Heart right ventricle (tissue), 16 donors: ENCODE measurements around the gene VPS41. TPM values are rescaled to one million over a fixed set of nuclear protein-coding genes. Genes with fewer than 3 reads are reported as not detected.
"Not testable (repeated sequence)": the region's sequence is repeated elsewhere in the genome, so short reads cannot be mapped to it uniquely, and the experiment has no call there.

Experiments
- ATAC-seq, 8 donors: fragments of 200-7000 bp; cut with Tn5 transposase; one replicate each; pipeline ENCODE4 v1.9.1; 2020; ENCODE audit warnings: mild to moderate bottlenecking in 8 of 8, moderate library complexity in 8 of 8, moderate number of reproducible peaks in 1 of 8
- DNase-seq, 2 donors: peaks; one replicate each; pipeline ENCODE4 v3.0.0-alpha.2; 2020
- H3K27ac ChIP-seq, 10 donors: fragments of 200-600 bp; sonication (generic) in 2 of 10; one replicate each; pipeline versions ENCODE4 v1.5.0 to v1.8.0; 2020 to 2022; ENCODE audit warnings: mild to moderate bottlenecking in 3 of 10
- H3K27me3 ChIP-seq, 7 donors: fragments of 200-600 bp; one replicate each; pipeline ENCODE4 v1.8.0; 2021 to 2022; ENCODE audit warnings: mild to moderate bottlenecking in 2 of 7
- H3K36me3 ChIP-seq, 9 donors: fragments of 200-600 bp; sonication (generic) in 1 of 9; one replicate each; pipeline versions ENCODE4 v1.5.0 to v1.8.0; 2020 to 2022; ENCODE audit warnings: mild to moderate bottlenecking in 2 of 9
- H3K4me1 ChIP-seq, 9 donors: fragments of 200-600 bp; sonication (generic) in 1 of 9; one replicate each; pipeline versions ENCODE4 v1.5.0 to v1.8.0; 2020 to 2022; ENCODE audit warnings: mild to moderate bottlenecking in 4 of 9
- H3K4me3 ChIP-seq, 10 donors: fragments of 200-600 bp; sonication (generic) in 2 of 10; one replicate each; pipeline versions ENCODE4 v1.5.0 to v1.8.0; 2020 to 2022; ENCODE audit warnings: mild to moderate bottlenecking in 7 of 10, moderate library complexity in 2 of 10
- H3K9me3 ChIP-seq, 11 donors: fragments of 200-600 bp in 10 of 11; sonication (generic) in 2 of 11; one replicate each; pipeline versions ENCODE4 v1.5.0 to v1.8.0; 2013 to 2022; ENCODE audit warnings: mild to moderate bottlenecking in 2 of 11, control low read depth in 1 of 11, moderate library complexity in 1 of 11
- CTCF ChIP-seq, 9 donors: fragments of 200-600 bp; sonication (generic) in 2 of 9; IDR thresholded peaks; one replicate each; pipeline versions ENCODE4 v1.5.0 to v1.8.0; 2021 to 2022; ENCODE audit warnings: antibody characterized with exemption in 9 of 9, mild to moderate bottlenecking in 5 of 9, moderate library complexity in 1 of 9
- WGBS, 2 donors: extraction: QIAGEN DNeasy Blood & Tissue Kit; methylation state at CpG; one replicate each; pipeline ENCODE4 v1.1.7; 2013; ENCODE audit warnings: inconsistent platforms in 1 of 2; 5-methylcytosine and 5-hydroxymethylcytosine counted together
- intact Hi-C, 10 donors: fragments of 100-400 bp; cut with DNase I; formaldehyde crosslinking; loops; one replicate each; pipeline versions ENCODE4 v1.11.1 to v1.14.2; 2022
- polyA plus RNA-seq, 2 donors: library from polyadenylated mRNA; stranded (reverse); fragments of 200-250 nt; gene quantifications; one replicate each; pipeline ENCODE4 v1.2.3, GENCODE V29; 2013
- total RNA-seq, 10 donors: library from RNA; stranded (reverse); fragmentation: NEBNext Ultra II Directional in 3 of 10; extraction: Animal tissue kit (Norgen Biotek cat#: 25700) in 3 of 10; gene quantifications; one replicate each; pipeline versions ENCODE4 v1.2.1 to v1.2.4, GENCODE V29; 2021 to 2023
- donor health status: Arrhythmogenic right ventricular cardiomyopathy.
- donor health status: ischemic (EF 13 %, LVEDD 7.1; RV severe dilation, severe dysfunction).
- donor health status: healthy with polysubstance abuse.
- donor health status: DM: no; HTN: yes; CAD: no.
- donor health status: DM: no; HTN: no; CAD: no.
- donor health status: ischemic (EF 25% LVEDD 6.9; RV normal size, moderate dysfunction).
- donor health status: ischemic (EF 25% LVEDD 5.7; RV mildly dilated, moderate dysfunction).
- donor health status: healthy.
- donor health status: DM: yes; HTN: yes; CAD: no.
- donor health status: Ischemic cardiomyopathy.
- donor health status: ischemic (EF 35%, LVEDD 5.7; RV mildly dilated, moderate dysfunction).
- donor health status: nonischemic (EF 11% LVEDD 7.7; RV severe dilation, severe dysfunction).
- donor health status: DM: yes; HTN: yes; CAD: no.
- donor health status: PGD.
- donor health status: ischemic (EF 29% LVEDD 5.4; RV normal size, mild dysfunction).
- donor health status: nonischemic (EF 23%, LVEDD 6.1; RV moderate dilation, normal function).

Gene VPS41
- total and polyA plus RNA-seq, 12 donors = 7.1 to 60.7 (median 48.0) TPM

DNA sequence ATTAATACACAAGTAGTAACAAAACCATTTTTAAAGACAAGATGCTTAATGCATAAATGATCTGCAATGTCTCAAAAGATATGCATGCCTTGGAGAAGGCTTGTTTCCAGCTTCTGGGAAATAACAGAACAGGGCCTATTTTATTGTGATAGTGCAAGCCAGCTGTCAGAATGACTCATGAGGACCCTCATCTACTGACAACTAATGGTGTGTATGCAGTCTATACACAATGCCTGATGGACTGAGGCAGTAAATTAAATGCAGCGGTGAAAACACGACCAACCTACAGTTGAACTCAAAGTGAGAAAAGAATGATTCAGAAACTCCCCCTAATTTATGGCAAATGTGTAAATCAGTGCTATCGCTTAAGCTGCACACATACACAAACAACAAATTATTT is 46.3 kb downstream of the VPS41 start:
- no peak overlapping the region for H3K4me3 ChIP-seq
- no peak overlapping the region for H3K27ac ChIP-seq
- H3K9me3 ChIP-seq = no peaks in the 10 kb centered on the region
- intact Hi-C loops = no loop called here
- H3K36me3 ChIP-seq = peaks cover 0 to 48% (median 8%) of the 10 kb centered on the region in 9 donors
- DNase-seq (no peak), ATAC-seq (no peak)
- WGBS, 2 donors = 88% methylated on average over 3 of the region's 3 CpGs
- H3K4me1 ChIP-seq = peaks cover 0 to 7% (median 0%) of the 10 kb centered on the region in 9 donors
- no peaks in the 10 kb centered on the region for H3K27me3 ChIP-seq
- TF ChIP-seq CTCF (IDR thresholded peaks at IDR 0.05) = no peak

DNA sequence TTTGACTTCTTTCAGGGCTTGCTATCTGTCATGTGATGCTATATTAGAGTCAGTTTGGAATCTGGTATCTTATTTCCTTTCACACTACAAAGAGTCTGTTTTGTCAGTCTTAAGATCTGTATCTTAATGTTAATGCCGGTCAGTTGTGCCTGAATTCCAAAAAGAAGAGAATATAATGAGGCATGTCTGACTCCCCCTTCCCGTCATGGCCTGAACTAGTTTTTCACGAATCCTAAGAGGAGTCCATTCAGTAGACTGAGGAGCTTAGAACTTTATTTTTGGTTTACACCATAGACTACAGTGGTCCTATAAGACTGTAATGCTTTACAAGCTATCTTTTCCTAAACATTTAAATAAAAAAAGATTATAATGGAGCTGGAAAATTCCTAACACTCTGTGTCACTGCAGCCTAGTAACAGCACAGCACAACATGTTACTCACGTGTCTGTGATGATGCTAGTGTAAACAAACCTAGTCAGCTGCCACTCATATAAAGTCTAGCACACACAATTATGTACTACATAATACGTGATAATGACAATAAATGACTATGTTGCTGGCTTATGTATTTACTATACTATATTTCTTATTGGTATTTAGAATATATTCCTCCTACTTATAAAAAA is 50.6 kb downstream of the VPS41 start:
- Histone ChIP-seq H3K36me3 (peaks cover 0 to 20% (median 4%) of the 10 kb centered on the region in 9 donors), H3K27ac (no peak overlapping the region), H3K27me3 (no peaks in the 10 kb centered on the region), H3K4me3 (no peak overlapping the region), H3K9me3 (no peaks in the 10 kb centered on the region), H3K4me1 (peaks cover 0 to 18% (median 0%) of the 10 kb centered on the region in 9 donors)
- ATAC-seq (peak in 1 of 8 donors; percentile 39), DNase-seq (no peak)
- 70 to 79% methylated on average over 5 of the region's 5 CpGs for WGBS, 2 donors
- intact Hi-C loops = no loop called here
- no peak for TF ChIP-seq CTCF (IDR thresholded peaks at IDR 0.05)

DNA sequence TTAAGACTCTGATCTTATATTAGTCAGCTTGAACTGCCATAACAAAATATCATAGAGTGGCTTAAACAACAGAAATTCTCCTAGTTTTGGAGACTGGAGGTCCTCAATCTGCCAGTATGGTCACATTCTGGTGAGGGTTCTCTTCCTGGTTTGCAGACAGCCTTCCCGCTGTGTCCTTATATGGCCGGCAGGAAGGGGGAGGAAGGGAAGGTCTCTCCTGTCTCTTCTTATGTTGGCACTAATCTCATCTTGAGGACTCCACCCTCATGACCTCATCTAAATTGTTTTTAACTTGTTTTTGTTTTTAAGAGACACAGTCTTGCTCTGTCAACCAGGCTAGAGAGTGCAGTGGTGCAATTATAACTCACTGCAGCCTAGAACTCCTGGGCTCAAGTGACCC is 53.1 kb downstream of the VPS41 start:
- DNase-seq (no peak), ATAC-seq (peak in 1 of 8 donors; percentile 50)
- intact Hi-C loops = no loop called here
- H3K36me3 ChIP-seq = peaks cover 0 to 2% (median 0%) of the 10 kb centered on the region in 9 donors
- H3K9me3 ChIP-seq = no peaks in the 10 kb centered on the region
- no peak overlapping the region for H3K4me3 ChIP-seq
- H3K27me3 ChIP-seq = no peaks in the 10 kb centered on the region
- no peak for TF ChIP-seq CTCF (IDR thresholded peaks at IDR 0.05)
- WGBS, 2 donors = 81 to 97% methylated on average over 2 of the region's 2 CpGs
- H3K27ac ChIP-seq = no peak overlapping the region
- peaks cover 0 to 18% (median 0%) of the 10 kb centered on the region in 9 donors for H3K4me1 ChIP-seq

DNA sequence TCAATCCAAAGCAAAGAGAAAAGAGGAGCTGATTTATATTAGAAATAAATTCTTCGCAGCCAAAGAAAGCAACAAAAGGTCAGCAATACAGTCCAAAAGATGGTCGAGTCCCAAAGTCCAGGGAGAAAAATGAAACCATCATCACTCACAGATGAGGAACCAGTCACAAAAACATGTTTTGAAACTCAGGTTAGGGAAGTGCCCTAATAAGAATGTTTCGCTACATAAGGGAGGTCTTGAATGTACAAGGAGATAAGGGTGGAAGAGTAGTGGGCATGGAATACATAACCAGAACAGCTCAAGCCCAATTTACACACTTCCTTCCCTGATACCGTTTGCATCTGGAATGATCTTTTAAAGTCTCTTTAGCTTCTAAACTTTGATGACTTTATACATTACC is 53.6 kb downstream of the VPS41 start:
- intact Hi-C loops = no loop called here
- DNase-seq = no peak
- no peaks in the 10 kb centered on the region for H3K9me3 ChIP-seq
- TF ChIP-seq CTCF (IDR thresholded peaks at IDR 0.05) = no peak
- no peaks in the 10 kb centered on the region for H3K36me3 ChIP-seq
- H3K4me1 ChIP-seq = peaks cover 0 to 18% (median 0%) of the 10 kb centered on the region in 9 donors
- H3K4me3 ChIP-seq = no peak overlapping the region
- H3K27ac ChIP-seq = no peak overlapping the region
- 79 to 87% methylated on average over 4 of the region's 4 CpGs for WGBS, 2 donors
- no peak for ATAC-seq
- H3K27me3 ChIP-seq = no peaks in the 10 kb centered on the region

- DNase-seq, H3K27ac ChIP-seq, ATAC-seq, H3K9me3 ChIP-seq, intact Hi-C loops, H3K36me3 ChIP-seq, H3K27me3 ChIP-seq, H3K4me3 ChIP-seq: not testable (repeated sequence)
- peaks cover 0 to 18% (median 0%) of the 10 kb centered on the region in 9 donors for H3K4me1 ChIP-seq
- WGBS, 2 donors = 98% methylated on average over 7 of the region's 7 CpGs
Observed at GRCh38 chr7:38854947-38855346, 54.0 kb downstream of the VPS41 start.
